ENCODE data around the gene FKBP2.

Gene FKBP2

GRCh38 chr11:64237484-64237951 lies 3.4 kb upstream of the FKBP2 start:
- ChIA-PET CTCF (interaction anchor here (1.2 kb wide), 1 partner anchor 118 kb away, joined by 8 read pairs; no protein-coding TSS in a partner anchor), POLR2A (interaction anchor here (3.9 kb wide), 1 partner anchor 11 kb away, joined by 12 read pairs; the partner anchor contains the start of genes NUDT22 and TRPT1)
- Histone ChIP-seq H3K4me1 (ENCODE audit: control insufficient read depth, insufficient read depth, low read length) (no peaks in the 10 kb centered on the region), H3K9me3 (ENCODE audit: control insufficient read depth, insufficient read depth, low read depth, low read length) (no peaks in the 10 kb centered on the region), H3K36me3 (ENCODE audit: control insufficient read depth in 2 of 2, insufficient read depth in 1 of 2, low read length in 2 of 2) (peaks cover 0 to 31% of the 10 kb centered on the region in 2 experiments; a peak in 1 of 3 replicates), H3K4me3 (ENCODE audit: low read depth, low read length) (no peak overlapping the region), H3K27ac (ENCODE audit: extremely low read depth, low read depth, low read length) (no peak overlapping the region)
- TF ChIP-seq ZNF24 (tag by site-specific recombination; IDR thresholded peaks at IDR 0.05) (no peak), EGR2 (tag by site-specific recombination; IDR thresholded peaks at IDR 0.05; ENCODE audit: low read depth) (peak; percentile 76), ZFHX2 (tag by site-specific recombination; conservative IDR thresholded peaks at IDR 0.05) (peak; percentile 85), ZNF513 (tag by site-specific recombination; IDR thresholded peaks at IDR 0.05) (no peak), ZNF549 (tag by site-specific recombination; IDR thresholded peaks at IDR 0.05) (no peak), HOXA7 (CRISPR knock-in tag; IDR thresholded peaks at IDR 0.05; ENCODE audit: borderline replicate concordance) (no peak), ZNF704 (tag by site-specific recombination; IDR thresholded peaks at IDR 0.05) (no peak), ZNF23 (tag by site-specific recombination; IDR thresholded peaks at IDR 0.05; ENCODE audit: borderline replicate concordance) (no peak), SCRT2 (tag by site-specific recombination; IDR thresholded peaks at IDR 0.05) (peak; percentile 80), ZNF221 (tag by site-specific recombination; IDR thresholded peaks at IDR 0.05; ENCODE audit: borderline replicate concordance) (no peak)

- 0 out of 2 replicates have a peak, but pooled peaks have one; percentile 22 for TF ChIP-seq ZIC2 (tag by site-specific recombination; IDR thresholded peaks at IDR 0.05)
- no peak for TF ChIP-seq GLIS1 (tag by site-specific recombination; IDR thresholded peaks at IDR 0.05)
- ChIA-PET CTCF (interaction anchor here (1.2 kb wide), 1 partner anchor 117 kb away, joined by 8 read pairs; no protein-coding TSS in a partner anchor), POLR2A (interaction anchor here (0.5 to 3.9 kb wide), 2 partner anchors 12 to 34 kb away, joined by 3 to 12 read pairs; partner anchors contain the start of genes NUDT22 and TRPT1)
- Histone ChIP-seq H3K27ac (ENCODE audit: extremely low read depth, low read depth, low read length) (no peak overlapping the region), H3K36me3 (ENCODE audit: control insufficient read depth in 2 of 2, insufficient read depth in 1 of 2, low read length in 2 of 2) (peaks cover 0 to 33% of the 10 kb centered on the region in 2 experiments; a peak in 1 of 3 replicates), H3K9me3 (ENCODE audit: control insufficient read depth, insufficient read depth, low read depth, low read length) (no peaks in the 10 kb centered on the region), H3K4me3 (ENCODE audit: low read depth, low read length) (no peak overlapping the region), H3K4me1 (ENCODE audit: control insufficient read depth, insufficient read depth, low read length) (no peaks in the 10 kb centered on the region)
These were observed 2.8 kb upstream of the FKBP2 start for GRCh38 chr11:64238076-64238475.

GRCh38 chr11:64238999-64239398 lies 1.9 kb upstream of the FKBP2 start:
- POLR2A ChIA-PET, result interaction anchor here (0.8 to 3.9 kb wide), 2 partner anchors 13 kb away, joined by 12 to 14 read pairs; partner anchors contain the start of genes NUDT22 and TRPT1
- TF ChIP-seq HOXC10 (CRISPR knock-in tag; IDR thresholded peaks at IDR 0.05) (no peak), ZNF138 (tag by site-specific recombination; IDR thresholded peaks at IDR 0.05; ENCODE audit: borderline replicate concordance) (no peak), ZNF768 (tag by site-specific recombination; IDR thresholded peaks at IDR 0.05) (no peak), ZNF10 (tag by site-specific recombination; IDR thresholded peaks at IDR 0.05) (no peak), PRDM6 (tag by site-specific recombination; IDR thresholded peaks at IDR 0.05) (no peak)
- H3K27ac ChIP-seq (ENCODE audit: extremely low read depth, low read depth, low read length), result no peak overlapping the region
- no peaks in the 10 kb centered on the region for H3K9me3 ChIP-seq (ENCODE audit: control insufficient read depth, insufficient read depth, low read depth, low read length)
- H3K4me1 ChIP-seq (ENCODE audit: control insufficient read depth, insufficient read depth, low read length), result no peaks in the 10 kb centered on the region
- CTCF ChIA-PET, result interaction anchor here (0.7 kb wide), 1 partner anchor 31 kb away, joined by 3 read pairs; no protein-coding TSS in a partner anchor
- peaks cover 0 to 42% of the 10 kb centered on the region in 2 experiments; a peak in 1 of 3 replicates for H3K36me3 ChIP-seq (ENCODE audit: control insufficient read depth in 2 of 2, insufficient read depth in 1 of 2, low read length in 2 of 2)
- no peak overlapping the region for H3K4me3 ChIP-seq (ENCODE audit: low read depth, low read length)
